SJCRH30 (cell line): Measurements from ENCODE around the gene MAP2K6. TPM values are rescaled to one million over a fixed set of nuclear protein-coding genes. Genes with fewer than 3 reads are reported as not detected.

Source experiments
- DNase-seq, 2 experiments: peaks; one replicate each; pipeline ENCODE4 v3.0.0-alpha.2; 2015 to 2020
- H3K27ac ChIP-seq: fragments of 250-450 bp; sonication (Bioruptor Pico); 2 replicates; pipeline ENCODE4 v1.5.1; 2020; ENCODE audit warnings: mild to moderate bottlenecking, moderate library complexity
- H3K27me3 ChIP-seq: fragments of 250-450 bp; sonication (Bioruptor Pico); 2 replicates; pipeline ENCODE4 v1.5.1; 2020; ENCODE audit warnings: mild to moderate bottlenecking, moderate library complexity
- H3K36me3 ChIP-seq: fragments of 250-450 bp; sonication (Bioruptor Pico); 2 replicates; pipeline ENCODE4 v1.5.1; 2020; ENCODE audit warnings: mild to moderate bottlenecking, moderate library complexity
- H3K4me1 ChIP-seq: fragments of 250-450 bp; sonication (Bioruptor Pico); 2 replicates; pipeline ENCODE4 v1.5.1; 2020; ENCODE audit warnings: mild to moderate bottlenecking, moderate library complexity
- H3K4me3 ChIP-seq: fragments of 250-450 bp; sonication (Bioruptor Pico); 2 replicates; pipeline ENCODE4 v1.5.1; 2020; ENCODE audit warnings: mild to moderate bottlenecking, moderate library complexity
- H3K9me3 ChIP-seq: fragments of 250-450 bp; sonication (Bioruptor Pico); replicated peaks from 2 replicates; pipeline ENCODE4 v1.5.1; 2020; ENCODE audit warnings: mild to moderate bottlenecking, moderate library complexity
- total RNA-seq: library from RNA; depleted of rRNA; stranded (reverse); fragments of >200 nt; shearing (Covaris generic); gene quantifications from 2 replicates; pipeline ENCODE4 v1.2.3, GENCODE V29; 2014; rRNA removed

Gene MAP2K6
- total RNA-seq, result 0.30 and 0.55 TPM in 2 replicates

DNA sequence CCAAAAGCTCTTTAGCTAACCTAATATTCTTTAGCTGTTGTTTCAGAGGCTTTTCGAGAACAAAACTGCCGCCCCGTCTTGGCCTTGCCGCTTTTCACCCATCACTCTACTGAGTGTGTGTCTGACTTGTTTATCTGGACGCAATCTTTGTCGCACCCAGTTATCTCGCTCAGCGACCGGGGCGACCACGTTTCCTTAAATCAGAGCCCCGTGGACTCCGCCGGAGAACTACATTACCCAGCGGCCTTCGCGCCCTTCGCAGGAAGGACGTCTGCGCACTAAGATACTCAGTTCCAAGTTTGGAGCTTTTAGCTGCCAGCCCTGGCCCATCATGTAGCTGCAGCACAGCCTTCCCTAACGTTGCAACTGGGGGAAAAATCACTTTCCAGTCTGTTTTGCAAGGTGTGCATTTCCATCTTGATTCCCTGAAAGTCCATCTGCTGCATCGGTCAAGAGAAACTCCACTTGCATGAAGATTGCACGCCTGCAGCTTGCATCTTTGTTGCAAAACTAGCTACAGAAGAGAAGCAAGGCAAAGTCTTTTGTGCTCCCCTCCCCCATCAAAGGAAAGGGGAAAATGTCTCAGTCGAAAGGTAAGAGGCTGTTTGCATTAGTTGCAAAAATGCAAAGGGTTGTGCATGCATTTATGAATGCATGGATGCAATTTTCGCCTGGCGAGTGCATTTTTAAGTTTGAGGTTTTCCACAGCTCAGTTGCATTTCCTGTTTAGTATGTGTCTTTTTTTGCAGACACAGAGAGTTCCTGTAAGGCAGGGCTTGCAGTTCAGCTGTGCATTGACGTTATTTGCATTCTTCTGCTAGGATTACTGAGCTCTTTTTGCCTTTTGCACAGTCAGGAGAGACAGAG lies at the start of gene MAP2K6:
Gene MAP2K6 (plus strand): TSS at position 290 of the 867 bp plus-strand sequence. CDS start 288 bp downstream, at position 578.
- no peaks in the 10 kb centered on the region for H3K4me1 ChIP-seq
- no peaks in the 10 kb centered on the region for H3K27me3 ChIP-seq
- no peak within 1 kb of the TSS for H3K4me3 ChIP-seq
- DNase-seq, result no peak
- no peaks in the 10 kb centered on the region for H3K36me3 ChIP-seq
- H3K9me3 ChIP-seq, result no peaks in the 10 kb centered on the region
- no peak within 1 kb of the TSS for H3K27ac ChIP-seq

- Histone ChIP-seq H3K36me3 (no peaks in the 10 kb centered on the region), H3K9me3 (no peaks in the 10 kb centered on the region), H3K4me3 (no peak overlapping the region), H3K4me1 (no peaks in the 10 kb centered on the region), H3K27me3 (no peaks in the 10 kb centered on the region), H3K27ac (no peak overlapping the region)
- DNase-seq, result no peak
Measured at GRCh38 chr17:69367298-69367697, 47.2 kb upstream of the MAP2K6 start.

DNA sequence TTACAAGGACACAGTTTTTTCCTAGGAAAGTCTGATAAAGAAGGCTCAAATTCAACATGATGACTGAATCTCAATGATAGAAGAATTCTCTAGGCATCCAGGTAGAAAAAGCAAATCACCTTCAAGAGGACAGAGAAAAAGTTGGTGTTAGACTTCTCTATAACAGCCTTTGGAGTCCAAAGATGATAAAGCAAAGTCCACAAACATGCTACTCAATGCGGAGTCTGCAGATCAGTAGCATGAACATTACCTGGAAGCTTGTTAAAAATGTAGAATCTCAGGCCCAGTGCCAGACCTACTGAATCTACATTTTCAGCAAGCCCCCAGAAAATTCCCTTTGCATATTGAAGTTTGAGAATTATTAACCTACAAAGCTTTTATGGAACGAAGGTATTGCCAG lies 41.4 kb upstream of the MAP2K6 start:
- DNase-seq, result no peak
- Histone ChIP-seq H3K27ac (no peak overlapping the region), H3K9me3 (no peaks in the 10 kb centered on the region)

GRCh38 chr17:69375229-69375628 lies 39.3 kb upstream of the MAP2K6 start:
- Histone ChIP-seq H3K4me1 (no peaks in the 10 kb centered on the region), H3K9me3 (no peaks in the 10 kb centered on the region), H3K27me3 (no peaks in the 10 kb centered on the region), H3K4me3 (no peak overlapping the region), H3K27ac (no peak overlapping the region), H3K36me3 (no peaks in the 10 kb centered on the region)
- DNase-seq, result no peak

More for the DNA sequence above, 41.4 kb upstream of the MAP2K6 start:
- no peak overlapping the region for H3K4me3 ChIP-seq
- no peaks in the 10 kb centered on the region for H3K4me1 ChIP-seq
- no peaks in the 10 kb centered on the region for H3K36me3 ChIP-seq
- no peaks in the 10 kb centered on the region for H3K27me3 ChIP-seq

GRCh38 chr17:69388822-69389442 lies 25.6 kb upstream of the MAP2K6 start:
- DNase-seq, result no peak
- Histone ChIP-seq H3K27ac (no peak overlapping the region), H3K4me3 (no peak overlapping the region), H3K27me3 (peaks cover 5% of the 10 kb centered on the region; the same call in 1 of the 2 replicates), H3K36me3 (no peaks in the 10 kb centered on the region), H3K4me1 (no peaks in the 10 kb centered on the region), H3K9me3 (no peaks in the 10 kb centered on the region)

GRCh38 chr17:69390795-69391501 lies 23.5 kb upstream of the MAP2K6 start:
- Histone ChIP-seq H3K36me3 (no peaks in the 10 kb centered on the region), H3K27me3 (peaks cover 5% of the 10 kb centered on the region; the same call in 1 of the 2 replicates)
- no peak for DNase-seq

DNA sequence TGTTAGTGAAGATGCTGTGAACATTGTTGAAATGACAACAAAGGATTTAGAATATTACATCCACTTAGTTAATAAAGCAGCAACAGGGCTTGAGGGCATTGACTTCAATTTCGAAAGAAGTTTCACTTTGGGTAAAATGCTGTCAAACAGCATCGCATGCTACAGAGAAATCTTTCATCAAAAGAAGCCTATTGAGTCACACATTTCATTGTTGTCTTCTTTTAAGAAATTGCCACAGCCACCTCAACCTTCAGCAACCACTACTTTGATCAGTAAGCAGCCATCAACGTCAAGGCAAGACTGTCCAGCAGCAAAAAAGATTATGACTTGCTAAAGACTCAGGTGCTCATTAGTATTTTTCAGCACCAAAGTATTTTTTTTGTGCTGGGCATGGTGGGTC lies 13.2 kb upstream of the MAP2K6 start:
- Histone ChIP-seq H3K27me3 (no peaks in the 10 kb centered on the region), H3K9me3 (no peaks in the 10 kb centered on the region), H3K4me3 (no peak overlapping the region), H3K27ac (no peak overlapping the region), H3K4me1 (no peaks in the 10 kb centered on the region), H3K36me3 (no peaks in the 10 kb centered on the region)
- DNase-seq, result no peak

More at GRCh38 chr17:69390795-69391501, 23.5 kb upstream of the MAP2K6 start:
- Histone ChIP-seq H3K9me3 (no peaks in the 10 kb centered on the region), H3K4me1 (no peaks in the 10 kb centered on the region), H3K4me3 (no peak overlapping the region), H3K27ac (no peak overlapping the region)

DNA sequence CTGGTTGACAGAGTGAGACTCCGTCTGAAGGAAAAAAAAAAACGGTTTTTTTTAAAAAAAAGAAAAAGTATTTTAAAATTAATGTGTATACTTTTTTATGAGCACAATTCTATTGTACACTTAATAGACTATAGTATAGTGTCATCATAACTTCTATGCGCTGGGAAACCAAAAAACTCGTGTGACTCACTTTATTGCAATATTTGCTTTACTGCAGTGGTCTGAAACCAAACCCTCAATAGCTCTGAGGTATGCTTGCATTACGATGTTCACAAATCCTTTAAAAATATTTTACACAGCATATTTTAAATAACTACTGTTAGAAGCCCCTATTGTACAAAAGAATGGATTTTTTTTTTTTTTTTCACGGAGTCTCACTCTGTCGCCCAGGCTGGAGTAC lies 12.4 kb upstream of the MAP2K6 start:
- no peak for DNase-seq
- no peaks in the 10 kb centered on the region for H3K27me3 ChIP-seq

DNA sequence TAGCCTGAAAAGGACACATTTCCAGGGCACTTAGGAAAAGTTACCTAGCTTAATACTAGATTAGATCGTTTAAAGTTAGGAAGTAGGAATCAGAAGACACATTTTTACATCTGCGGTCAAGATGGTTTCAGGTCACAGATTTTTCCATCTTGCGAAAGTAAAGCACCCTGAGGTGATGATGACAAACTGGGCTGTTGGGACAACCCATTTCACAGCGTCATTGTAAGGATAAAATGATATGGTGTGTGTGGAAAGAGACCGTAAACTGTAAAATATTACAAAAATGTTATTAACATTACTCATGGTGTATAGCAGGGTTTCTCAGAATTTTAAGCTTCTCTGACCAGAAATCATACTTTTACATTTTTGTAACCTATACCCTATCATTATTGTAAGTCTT lies 10.1 kb upstream of the MAP2K6 start:
- Histone ChIP-seq H3K9me3 (no peaks in the 10 kb centered on the region), H3K27me3 (no peaks in the 10 kb centered on the region), H3K27ac (no peak overlapping the region), H3K4me1 (no peaks in the 10 kb centered on the region), H3K4me3 (no peak overlapping the region), H3K36me3 (no peaks in the 10 kb centered on the region)
- no peak for DNase-seq

More for the DNA sequence above, 12.4 kb upstream of the MAP2K6 start:
- Histone ChIP-seq H3K4me3 (no peak overlapping the region), H3K36me3 (no peaks in the 10 kb centered on the region), H3K9me3 (no peaks in the 10 kb centered on the region), H3K27ac (no peak overlapping the region), H3K4me1 (no peaks in the 10 kb centered on the region)

GRCh38 chr17:69405096-69405495 lies 9.4 kb upstream of the MAP2K6 start:
- no peak overlapping the region for H3K4me3 ChIP-seq
- no peak overlapping the region for H3K27ac ChIP-seq
- DNase-seq, result no peak
- H3K27me3 ChIP-seq, result no peaks in the 10 kb centered on the region
- no peaks in the 10 kb centered on the region for H3K9me3 ChIP-seq
- H3K4me1 ChIP-seq, result no peaks in the 10 kb centered on the region
- no peaks in the 10 kb centered on the region for H3K36me3 ChIP-seq

- Histone ChIP-seq H3K4me1 (no peaks in the 10 kb centered on the region), H3K36me3 (no peaks in the 10 kb centered on the region), H3K27me3 (no peaks in the 10 kb centered on the region), H3K4me3 (no peak overlapping the region), H3K9me3 (no peaks in the 10 kb centered on the region), H3K27ac (no peak overlapping the region)
- no peak for DNase-seq
Measured at GRCh38 chr17:69406941-69407340, 7.6 kb upstream of the MAP2K6 start.

GRCh38 chr17:69407759-69408158 lies 6.7 kb upstream of the MAP2K6 start:
- no peaks in the 10 kb centered on the region for H3K4me1 ChIP-seq
- no peaks in the 10 kb centered on the region for H3K36me3 ChIP-seq
- no peak for DNase-seq
- H3K4me3 ChIP-seq, result no peak overlapping the region
- no peaks in the 10 kb centered on the region for H3K27me3 ChIP-seq
- H3K27ac ChIP-seq, result no peak overlapping the region
- no peaks in the 10 kb centered on the region for H3K9me3 ChIP-seq

GRCh38 chr17:69410671-69411070 lies 3.8 kb upstream of the MAP2K6 start:
- Histone ChIP-seq H3K4me1 (no peaks in the 10 kb centered on the region), H3K9me3 (no peaks in the 10 kb centered on the region), H3K27ac (no peak overlapping the region), H3K27me3 (no peaks in the 10 kb centered on the region), H3K36me3 (no peaks in the 10 kb centered on the region), H3K4me3 (no peak overlapping the region)
- no peak for DNase-seq

GRCh38 chr17:69411766-69412165 lies 2.7 kb upstream of the MAP2K6 start:
- H3K4me1 ChIP-seq, result no peaks in the 10 kb centered on the region
- no peaks in the 10 kb centered on the region for H3K36me3 ChIP-seq
- no peak overlapping the region for H3K27ac ChIP-seq
- H3K9me3 ChIP-seq, result no peaks in the 10 kb centered on the region
- H3K27me3 ChIP-seq, result no peaks in the 10 kb centered on the region
- no peak overlapping the region for H3K4me3 ChIP-seq
- DNase-seq, result no peak

- H3K4me1 ChIP-seq, result no peaks in the 10 kb centered on the region
- H3K4me3 ChIP-seq, result no peak overlapping the region
- H3K27ac ChIP-seq, result no peak overlapping the region
- no peaks in the 10 kb centered on the region for H3K36me3 ChIP-seq
- H3K9me3 ChIP-seq, result no peaks in the 10 kb centered on the region
- no peaks in the 10 kb centered on the region for H3K27me3 ChIP-seq
- no peak for DNase-seq
Measured at GRCh38 chr17:69412251-69412671, 2.2 kb upstream of the MAP2K6 start.
